22Rv1 (cell line): ENCODE data around the gene GCHFR.
A peak's percentile ranks its signal among the peaks of the same experiment; 100 is the strongest.

ENCODE experiments used
- H3K27ac ChIP-seq: fragments of 450-650 bp; 2 replicates; pipeline ENCODE4 v1.5.1; 2017
- CTCF ChIP-seq: fragments of 450-650 bp; IDR thresholded peaks from 2 replicates; pipeline ENCODE4 v1.5.1; 2017; ENCODE audit warnings: mild to moderate bottlenecking
- ZFX ChIP-seq: fragments of 450-650 bp; IDR thresholded peaks from 2 replicates; pipeline ENCODE4 v1.6.1; 2017; ENCODE audit warnings: antibody characterized with exemption, borderline replicate concordance

Gene GCHFR

GRCh38 chr15:40787991-40788390, 24.1 kb downstream of the GCHFR start:
- peak overlapping the region; percentile 87 for H3K27ac ChIP-seq
- TF ChIP-seq ZFX (no peak), CTCF (no peak)

GRCh38 chr15:40789119-40789518, 25.3 kb downstream of the GCHFR start:
- TF ChIP-seq CTCF (no peak), ZFX (no peak)
- no peak overlapping the region for H3K27ac ChIP-seq

GRCh38 chr15:40789999-40790398, 26.1 kb downstream of the GCHFR start:
- no peak for TF ChIP-seq CTCF
- no peak for TF ChIP-seq ZFX
- no peak overlapping the region for H3K27ac ChIP-seq

GRCh38 chr15:40790718-40791117, 26.9 kb downstream of the GCHFR start:
- TF ChIP-seq ZFX (no peak), CTCF (no peak)
- no peak overlapping the region for H3K27ac ChIP-seq

- TF ChIP-seq ZFX (no peak), CTCF (no peak)
Measured at GRCh38 chr15:40792394-40792793, 28.5 kb downstream of the GCHFR start.

GRCh38 chr15:40793216-40793989, 29.5 kb downstream of the GCHFR start:
- no peak for TF ChIP-seq ZFX
- H3K27ac ChIP-seq, result peak overlapping the region; percentile 58

More at GRCh38 chr15:40792394-40792793, 28.5 kb downstream of the GCHFR start:
- H3K27ac ChIP-seq, result peak overlapping the region; percentile 58

- no peak for TF ChIP-seq ZFX
- TF ChIP-seq CTCF, result no peak
- H3K27ac ChIP-seq, result no peak overlapping the region
Measured at GRCh38 chr15:40796041-40796440, 32.2 kb downstream of the GCHFR start.
